ENCODE measurements around the gene DRD1. TPM values are rescaled to one million over a fixed set of nuclear protein-coding genes. Genes with fewer than 3 reads are reported as not detected.

Gene DRD1
- total and polyA plus RNA-seq, 8 donors = 0.04 to 0.21 (median 0.06) TPM; not detected in 3

DNA sequence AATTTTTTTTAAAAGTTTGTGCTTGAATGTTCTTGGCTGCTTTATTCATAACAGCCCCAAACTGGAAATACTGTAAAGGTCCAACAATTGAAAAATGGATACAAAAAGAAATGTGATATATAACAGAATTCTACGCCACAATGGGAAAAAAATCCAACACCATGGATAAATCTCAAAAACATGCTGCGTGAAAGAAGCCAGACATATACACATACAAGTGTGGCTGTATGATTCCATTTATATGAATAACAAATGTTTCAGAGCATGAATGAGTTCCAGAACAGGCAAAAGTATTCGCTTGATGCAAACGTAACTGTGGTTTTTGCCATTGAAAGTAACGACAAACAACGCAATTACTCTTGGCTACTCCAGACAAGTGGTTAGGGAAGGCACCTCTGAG is 27.2 kb upstream of the DRD1 start:
- no peak for ATAC-seq
- no peak for TF ChIP-seq CTCF (IDR thresholded peaks at IDR 0.05)
- H3K9me3 ChIP-seq = no peaks in the 10 kb centered on the region
- H3K27ac ChIP-seq = no peak overlapping the region
- no peaks in the 10 kb centered on the region for H3K4me1 ChIP-seq
- FAIRE-seq = no peak
- DNase-seq = no peak
- H3K36me3 ChIP-seq = no peaks in the 10 kb centered on the region
- intact Hi-C loops (cut with DNase I) = no loop called here
- no peaks in the 10 kb centered on the region for H3K27me3 ChIP-seq
- 90 to 92% methylated on average over 6 of the region's 6 CpGs for whole genome bisulfite sequencing, 2 donors
- no peak overlapping the region for H3K4me3 ChIP-seq

DNA sequence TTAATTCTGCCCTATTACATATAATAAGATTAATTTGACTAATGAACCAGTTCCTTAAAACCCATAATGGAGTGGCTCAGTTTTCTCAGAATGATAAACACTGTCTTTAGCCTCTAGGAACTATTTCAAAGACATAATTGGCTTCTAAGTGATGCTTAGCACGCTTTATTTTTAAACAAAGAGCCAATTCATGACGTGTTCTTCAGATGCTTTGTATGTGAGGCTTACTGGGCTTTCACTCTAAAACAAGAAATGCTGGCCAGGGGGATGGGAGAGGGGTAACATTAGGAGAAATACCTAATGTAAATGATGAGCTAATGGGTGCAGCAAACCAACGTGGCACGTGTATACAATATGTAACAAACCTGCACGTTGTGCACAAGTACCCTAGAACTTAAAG is 26.8 kb upstream of the DRD1 start:
- no peak overlapping the region for H3K4me3 ChIP-seq
- DNase-seq (no peak), FAIRE-seq (no peak), ATAC-seq (no peak)
- H3K27me3 ChIP-seq = no peaks in the 10 kb centered on the region
- no peak for TF ChIP-seq CTCF (IDR thresholded peaks at IDR 0.05)
- no peaks in the 10 kb centered on the region for H3K36me3 ChIP-seq
- no peak overlapping the region for H3K27ac ChIP-seq
- 40 to 49% methylated on average over 5 of the region's 5 CpGs for WGBS, 2 donors
- no peaks in the 10 kb centered on the region for H3K9me3 ChIP-seq
- intact Hi-C loops (cut with DNase I) = no loop called here
- no peaks in the 10 kb centered on the region for H3K4me1 ChIP-seq

- FAIRE-seq (no peak), DNase-seq (no peak), ATAC-seq (no peak)
- no peaks in the 10 kb centered on the region for H3K36me3 ChIP-seq
- no peaks in the 10 kb centered on the region for H3K9me3 ChIP-seq
- no peaks in the 10 kb centered on the region for H3K4me1 ChIP-seq
- no peaks in the 10 kb centered on the region for H3K27me3 ChIP-seq
- H3K27ac ChIP-seq = no peak overlapping the region
- intact Hi-C loops (cut with DNase I) = no loop called here
- 68 to 80% methylated on average over 3 of the region's 3 CpGs for WGBS, 2 donors
- TF ChIP-seq CTCF (IDR thresholded peaks at IDR 0.05) = no peak
- H3K4me3 ChIP-seq = no peak overlapping the region
These were observed 25.9 kb upstream of the DRD1 start for GRCh38 chr5:175469916-175470315.

DNA sequence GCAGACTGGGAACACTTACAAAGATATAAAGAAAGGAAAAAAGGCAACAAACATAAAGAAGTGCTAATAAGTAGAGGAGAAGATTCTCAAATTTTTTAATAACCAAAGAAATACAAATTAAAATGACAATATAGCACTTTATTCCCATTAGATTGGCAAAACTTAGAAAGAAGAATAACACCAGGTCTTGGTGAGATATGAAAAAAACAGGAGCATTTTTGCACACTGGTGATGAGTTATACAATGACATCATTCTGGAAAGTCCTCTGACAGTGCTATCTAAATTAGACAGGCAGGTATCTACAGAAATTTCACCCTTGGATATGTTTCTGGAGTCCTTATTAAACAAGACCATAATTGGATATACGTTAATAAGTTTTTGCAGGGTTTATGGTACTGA is 24.9 kb upstream of the DRD1 start:
- Histone ChIP-seq H3K36me3 (no peaks in the 10 kb centered on the region), H3K4me1 (no peaks in the 10 kb centered on the region), H3K4me3 (no peak overlapping the region), H3K27me3 (no peaks in the 10 kb centered on the region), H3K27ac (no peak overlapping the region), H3K9me3 (no peaks in the 10 kb centered on the region)
- no peak for TF ChIP-seq CTCF (IDR thresholded peaks at IDR 0.05)
- DNase-seq (no peak), FAIRE-seq (no peak), ATAC-seq (no peak)
- intact Hi-C loops (cut with DNase I) = no loop called here
- 86 to 97% methylated on average over 1 of the region's 1 CpG for WGBS, 2 donors

DNA sequence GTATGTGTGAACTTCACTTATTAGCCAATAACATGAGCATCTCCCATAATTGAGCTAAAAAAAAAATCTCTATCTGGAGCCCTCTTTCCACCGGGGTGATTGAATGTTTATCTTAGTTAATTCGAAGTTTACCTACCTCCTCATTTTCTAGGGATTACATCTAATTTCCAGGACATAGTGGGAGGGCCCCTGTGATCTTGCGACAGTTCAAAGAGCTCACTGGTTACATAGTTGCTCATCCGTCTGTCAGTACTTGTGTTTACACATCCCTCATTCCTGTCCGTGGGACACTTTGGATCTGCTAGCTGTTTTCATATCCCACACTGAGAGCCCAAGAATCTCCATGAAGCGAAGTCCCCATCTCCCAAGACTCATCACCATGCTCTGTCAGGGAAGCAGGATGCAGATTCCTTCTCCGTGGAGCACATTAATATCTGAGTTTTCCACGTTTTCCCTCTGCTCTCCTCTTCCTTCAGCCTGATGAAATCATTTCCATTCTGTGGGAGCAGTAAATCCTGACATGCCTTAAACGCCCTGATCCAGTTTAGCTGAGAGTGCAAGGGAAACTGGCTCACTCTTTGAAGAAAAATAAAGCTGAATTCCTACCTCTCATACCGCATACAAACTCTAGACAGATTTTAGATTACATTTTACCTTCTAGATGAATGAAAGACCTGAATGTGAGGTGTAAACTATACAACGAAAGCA is 24.2 kb upstream of the DRD1 start:
- FAIRE-seq (no peak), ATAC-seq (no peak), DNase-seq (no peak)
- intact Hi-C loops (cut with DNase I) = no loop called here
- no peaks in the 10 kb centered on the region for H3K4me1 ChIP-seq
- H3K9me3 ChIP-seq = no peaks in the 10 kb centered on the region
- WGBS, 2 donors = 37 to 38% methylated on average over 11 of the region's 11 CpGs
- H3K27me3 ChIP-seq = no peaks in the 10 kb centered on the region
- no peak for TF ChIP-seq CTCF (IDR thresholded peaks at IDR 0.05)
- H3K4me3 ChIP-seq = no peak overlapping the region
- H3K36me3 ChIP-seq = no peaks in the 10 kb centered on the region
- H3K27ac ChIP-seq = no peak overlapping the region

Data from pancreas (tissue), 10 donors.